ENCODE data around the gene FDXR. TPM values are rescaled to one million over a fixed set of nuclear protein-coding genes. Genes with fewer than 3 reads are reported as not detected.

FDXR gene
- total RNA-seq, 1 experiment from 2014 or later, result 39.7 TPM

DNA sequence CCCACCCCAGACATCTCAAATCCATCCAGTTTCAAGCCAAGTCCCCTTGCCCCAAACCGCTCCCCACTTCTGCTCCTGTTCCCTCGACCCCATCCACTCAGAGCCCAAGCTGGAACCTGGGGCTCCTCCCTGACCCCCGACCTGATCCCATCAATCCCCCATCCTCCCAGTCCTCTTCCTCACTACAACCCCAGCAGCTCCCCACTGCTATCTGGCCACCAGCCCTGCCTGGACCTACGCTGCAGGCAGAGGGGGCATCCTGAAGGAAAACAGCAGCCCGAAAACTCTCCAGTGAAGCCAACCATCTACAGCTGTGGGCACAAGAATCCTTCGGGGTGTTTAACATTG, 3.9 kb downstream of the FDXR start:
- no peak overlapping the region; a peak in 1 of 7 replicates for H3K27ac Mint-ChIP-seq
- no peaks in the 10 kb centered on the region for H3K27me3 ChIP-seq (ENCODE audit: insufficient read depth, low read length)
- H2AFZ ChIP-seq (ENCODE audit: low read length), result no peak overlapping the region
- TF ChIP-seq CTCF (conservative IDR thresholded peaks at IDR 0.05), result no peak
- H3K4ac ChIP-seq (ENCODE audit: low read depth, low read length), result no peak overlapping the region
- H4K8ac ChIP-seq (replicated peaks; ENCODE audit: insufficient read length, low read depth, low read length), result no peak overlapping the region
- no peak overlapping the region for H3K56ac ChIP-seq (ENCODE audit: insufficient read length, low read depth, low read length)
- H3K14ac ChIP-seq (ENCODE audit: insufficient read depth, low read length), result no peak overlapping the region
- H2BK12ac ChIP-seq (ENCODE audit: insufficient read length, low read depth, low read length), result no peak overlapping the region
- H3K27me3 Mint-ChIP-seq (ENCODE audit: low read depth), result no peaks in the 10 kb centered on the region; the same call in 1 of the 2 replicates
- peaks cover 21 to 30% of the 10 kb centered on the region in 2 experiments for H3K4me1 Mint-ChIP-seq
- H3K4me2 ChIP-seq (ENCODE audit: insufficient read depth, insufficient read length, low read length), result no peak overlapping the region
- H3K23me2 ChIP-seq (ENCODE audit: insufficient read length, low read depth, low read length, poor library complexity, severe bottlenecking), result peaks cover 12% of the 10 kb centered on the region
- no peak overlapping the region; a peak in 1 of 5 replicates for H3K4me3 Mint-ChIP-seq
- H3K18ac ChIP-seq (ENCODE audit: insufficient read length, low read depth, low read length), result no peak overlapping the region
- H4K91ac ChIP-seq (ENCODE audit: insufficient read length, low read depth, low read length), result no peak overlapping the region
- H4K5ac ChIP-seq (ENCODE audit: insufficient read length, low read depth, low read length), result no peak overlapping the region
- H3K79me1 ChIP-seq (ENCODE audit: insufficient read depth, low read depth, low read length, poor library complexity, severe bottlenecking), result no peaks in the 10 kb centered on the region
- H3K9me3 ChIP-seq (ENCODE audit: control insufficient read depth, low read depth, low read length), result no peaks in the 10 kb centered on the region
- DNase-seq, result no peak
- no peak overlapping the region for H2BK20ac ChIP-seq (ENCODE audit: low read depth, low read length, poor library complexity, severe bottlenecking)
- no peak overlapping the region for H2BK15ac ChIP-seq (ENCODE audit: low read depth, low read length)
- H3K9me3 Mint-ChIP-seq, result no peaks in the 10 kb centered on the region
- 0 out of 2 replicates have a peak, but pooled peaks cover 2% of the 10 kb centered on the region for H3K4me1 ChIP-seq (ENCODE audit: insufficient read depth, low read length)
- no peak overlapping the region for H2BK5ac ChIP-seq (ENCODE audit: insufficient read length, low read length)
- no peaks in the 10 kb centered on the region for H3K79me2 ChIP-seq (ENCODE audit: insufficient read depth, low read length)
- no CpG with 5 or more reads among the region's 6 CpGs for WGBS (ENCODE audit: extremely low coverage, insufficient read length, low lambda C conversion rate)
- peaks cover 0 to 24% (median 21%) of the 10 kb centered on the region in 3 experiments; a peak in 4 of 7 replicates for H3K36me3 Mint-ChIP-seq (ENCODE audit: insufficient read depth in 1 of 3, low read depth in 3 of 3)
- H3K27ac ChIP-seq (ENCODE audit: insufficient read length, low read depth, low read length), result no peak overlapping the region
- no peak overlapping the region for H2BK120ac ChIP-seq (ENCODE audit: low read depth, low read length, poor library complexity, severe bottlenecking)
- H2AK5ac ChIP-seq (ENCODE audit: insufficient read length, low read length), result no peak overlapping the region
- no peaks in the 10 kb centered on the region for H4K20me1 ChIP-seq (ENCODE audit: control insufficient read depth, insufficient read depth, insufficient read length)
- no peak overlapping the region for H3K9ac ChIP-seq (ENCODE audit: extremely low read depth, insufficient read length, low read length)
- H3T11ph ChIP-seq (ENCODE audit: low read length), result no peak overlapping the region
- no peak overlapping the region for H3K23ac ChIP-seq (ENCODE audit: insufficient read length, low read depth, low read length)

All from H9 (cell line).